ENCODE measurements around the gene ADK.

GRCh38 chr10:74289951-74290350, 138.9 kb downstream of the ADK start:
- TF ChIP-seq CTCF (IDR thresholded peaks at IDR 0.05) (no peak), EP300 (IDR thresholded peaks at IDR 0.05) (no peak)

Measured in stomach (tissue), 4 donors.